HepG2 (cell line): ENCODE results near the gene MRRF. TPM values are rescaled to one million over a fixed set of nuclear protein-coding genes. Genes with fewer than 3 reads are reported as not detected.

Experiments used
- CBX5 ChIP-seq: sonication (generic); formaldehyde crosslinking; IDR thresholded peaks from 2 replicates; pipeline ENCODE4 v1.4.0; 2020; ENCODE audit warnings: missing genetic modification reagents, borderline replicate concordance
- GATAD1 ChIP-seq: IDR thresholded peaks from 2 replicates; pipeline ENCODE4 v1.6.1; 2016; ENCODE audit warnings: missing genetic modification reagents, missing compliant biosample characterization
- KAT7 ChIP-seq: IDR thresholded peaks from 2 replicates; pipeline ENCODE4 v1.6.1; 2018; ENCODE audit warnings: borderline replicate concordance, missing compliant biosample characterization
- NR2F6 ChIP-seq, 2 experiments: IDR thresholded peaks; 2 replicates each; pipeline ENCODE4 v1.6.1; 2016; ENCODE audit warnings: antibody characterized with exemption in 1 of 2, mild to moderate bottlenecking in 1 of 2
- RFX5 ChIP-seq: IDR thresholded peaks from 2 replicates; pipeline ENCODE4 v1.6.1; 2011; ENCODE audit warnings: low read depth, low read length, improper control_type of control experiment
- U2AF2 ChIP-seq: fragments of 200-400 bp; formaldehyde crosslinking; IDR thresholded peaks from 2 replicates; pipeline ENCODE4 v1.6.1; 2017; ENCODE audit warnings: low read depth, mild to moderate bottlenecking, low read length
- ZKSCAN8 ChIP-seq: IDR thresholded peaks from 2 replicates; pipeline ENCODE4 v1.6.1; 2016; ENCODE audit warnings: borderline replicate concordance, missing genetic modification reagents, missing compliant biosample characterization
- ZNF264 ChIP-seq: sonication (generic); formaldehyde crosslinking; IDR thresholded peaks from 2 replicates; pipeline ENCODE4 v1.4.0; 2020; ENCODE audit warnings: missing genetic modification reagents
- ZNF331 ChIP-seq: sonication (generic); formaldehyde crosslinking; IDR thresholded peaks from 2 replicates; pipeline ENCODE4 v1.4.0; 2020; ENCODE audit warnings: missing genetic modification reagents
- polyA plus RNA-seq, 8 experiments: library from polyadenylated mRNA; depleted of rRNA in 3 of 8; stranded (reverse) in 7 of 8; unstranded in 1 of 8; fragments of >200 nt; fragmentation: Illumina TruSeq in 4 of 8; extraction: Trizol in 4 of 8; gene quantifications; 2 replicates each; pipeline versions ENCODE4 v1.2.1 to v1.2.3, GENCODE V29; 2011 to 2016; ENCODE audit warnings: low read depth in 4 of 8, missing spikeins in 1 of 8, mixed read lengths in 1 of 8; ENCODE audit not compliant: insufficient read depth in 1 of 8
- total RNA-seq, 5 experiments: library from RNA; depleted of rRNA; stranded (reverse); fragments of >200 nt; fragmentation: Illumina TruSeq; extraction: Trizol; gene quantifications; 2 replicates each; pipeline ENCODE4 v1.2.3, GENCODE V29; 2016; ENCODE audit warnings: low read depth in 1 of 5
- TF ChIP-seq, protein P1 (sequence below): sonication (generic); formaldehyde crosslinking; IDR thresholded peaks from 2 replicates; pipeline ENCODE4 v1.5.1; 2020; ENCODE audit warnings: missing genetic modification reagents, mild to moderate bottlenecking, borderline replicate concordance
- TF ChIP-seq, protein P2 (sequence below), 2 experiments: fragments of 450-650 bp in 1 of 2; sonication (generic) in 1 of 2; formaldehyde crosslinking; IDR thresholded peaks; 2 replicates each; pipeline versions ENCODE4 v1.5.0 to v1.8.0; 2020 to 2022; ENCODE audit warnings: mild to moderate bottlenecking in 1 of 2, missing genetic modification reagents in 1 of 2
- TF ChIP-seq, protein P3 (sequence below): sonication (generic); formaldehyde crosslinking; IDR thresholded peaks from 2 replicates; pipeline ENCODE4 v1.8.0; 2022; ENCODE audit warnings: mild to moderate bottlenecking, missing genetic modification reagents
- TF ChIP-seq, protein P4 (sequence below): sonication (generic); formaldehyde crosslinking; IDR thresholded peaks from 2 replicates; pipeline ENCODE4 v1.5.0; 2020; ENCODE audit warnings: missing genetic modification reagents

The MRRF gene
- total and polyA plus RNA-seq, 2 of the 13 experiments (the other 11 are each of a cell fraction or from before 2014, with no cell fraction given) = 37.3 to 44.3 TPM

DNA sequence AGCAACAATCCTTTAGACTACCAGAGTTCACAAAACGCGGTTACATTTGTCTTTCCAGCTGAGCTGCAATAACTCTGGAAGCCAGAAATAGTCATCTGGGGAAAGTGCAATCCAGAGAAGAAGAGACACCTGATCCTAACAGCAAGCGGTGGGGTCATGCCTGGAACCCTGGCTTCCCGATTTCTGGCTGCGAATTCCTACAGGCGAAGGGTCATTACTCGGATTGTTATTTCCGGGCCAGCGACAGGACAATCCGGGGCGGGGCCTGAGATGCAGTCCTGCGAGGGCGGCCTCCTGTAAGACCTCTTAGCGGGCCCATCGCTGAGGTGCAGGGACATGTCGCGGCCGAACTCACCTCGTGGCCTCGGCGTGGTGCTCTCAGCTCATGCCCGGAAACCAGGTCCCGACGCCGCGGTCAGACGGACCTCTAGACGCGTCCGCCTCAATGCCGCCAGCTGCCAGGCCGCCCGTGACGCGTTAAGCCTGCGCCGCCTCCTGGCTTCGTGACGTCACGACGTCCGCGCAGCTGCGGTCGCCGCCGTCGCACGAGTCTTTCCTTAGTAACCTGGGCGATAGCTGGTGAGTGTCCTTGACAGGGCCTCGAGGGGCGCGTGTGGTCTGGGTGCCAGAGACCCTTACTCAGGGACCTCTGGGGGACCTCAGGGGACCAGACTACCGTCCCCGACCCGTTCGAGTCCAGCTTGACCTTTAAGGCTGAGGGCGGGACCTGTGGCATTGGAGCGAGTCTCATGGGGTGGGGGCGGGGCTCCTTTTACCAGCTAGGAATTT lies at the start of gene MRRF, which contains the start of gene RBM18 (continued):
- TF ChIP-seq, protein P1, sequence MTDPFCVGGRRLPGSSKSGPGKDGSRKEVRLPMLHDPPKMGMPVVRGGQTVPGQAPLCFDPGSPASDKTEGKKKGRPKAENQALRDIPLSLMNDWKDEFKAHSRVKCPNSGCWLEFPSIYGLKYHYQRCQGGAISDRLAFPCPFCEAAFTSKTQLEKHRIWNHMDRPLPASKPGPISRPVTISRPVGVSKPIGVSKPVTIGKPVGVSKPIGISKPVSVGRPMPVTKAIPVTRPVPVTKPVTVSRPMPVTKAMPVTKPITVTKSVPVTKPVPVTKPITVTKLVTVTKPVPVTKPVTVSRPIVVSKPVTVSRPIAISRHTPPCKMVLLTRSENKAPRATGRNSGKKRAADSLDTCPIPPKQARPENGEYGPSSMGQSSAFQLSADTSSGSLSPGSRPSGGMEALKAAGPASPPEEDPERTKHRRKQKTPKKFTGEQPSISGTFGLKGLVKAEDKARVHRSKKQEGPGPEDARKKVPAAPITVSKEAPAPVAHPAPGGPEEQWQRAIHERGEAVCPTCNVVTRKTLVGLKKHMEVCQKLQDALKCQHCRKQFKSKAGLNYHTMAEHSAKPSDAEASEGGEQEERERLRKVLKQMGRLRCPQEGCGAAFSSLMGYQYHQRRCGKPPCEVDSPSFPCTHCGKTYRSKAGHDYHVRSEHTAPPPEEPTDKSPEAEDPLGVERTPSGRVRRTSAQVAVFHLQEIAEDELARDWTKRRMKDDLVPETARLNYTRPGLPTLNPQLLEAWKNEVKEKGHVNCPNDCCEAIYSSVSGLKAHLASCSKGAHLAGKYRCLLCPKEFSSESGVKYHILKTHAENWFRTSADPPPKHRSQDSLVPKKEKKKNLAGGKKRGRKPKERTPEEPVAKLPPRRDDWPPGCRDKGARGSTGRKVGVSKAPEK (CRISPR knock-in tag) = peak; percentile 62; the same call in 1 of the 2 replicates
- TF ChIP-seq, protein P2, sequence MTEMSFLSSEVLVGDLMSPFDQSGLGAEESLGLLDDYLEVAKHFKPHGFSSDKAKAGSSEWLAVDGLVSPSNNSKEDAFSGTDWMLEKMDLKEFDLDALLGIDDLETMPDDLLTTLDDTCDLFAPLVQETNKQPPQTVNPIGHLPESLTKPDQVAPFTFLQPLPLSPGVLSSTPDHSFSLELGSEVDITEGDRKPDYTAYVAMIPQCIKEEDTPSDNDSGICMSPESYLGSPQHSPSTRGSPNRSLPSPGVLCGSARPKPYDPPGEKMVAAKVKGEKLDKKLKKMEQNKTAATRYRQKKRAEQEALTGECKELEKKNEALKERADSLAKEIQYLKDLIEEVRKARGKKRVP (CRISPR knock-in tag; IDR thresholded peaks at IDR 0.05) = no peak; a peak in 1 of 4 replicates
- peak; percentile 89 for TF ChIP-seq ZNF331
- TF ChIP-seq U2AF2 = no peak
- peak; percentile 83 for TF ChIP-seq RFX5
- peak; percentile 69; the same call in 1 of the 2 replicates for TF ChIP-seq ZKSCAN8 (CRISPR knock-in tag)
- peak; percentile 98 for TF ChIP-seq GATAD1 (CRISPR knock-in tag)
- TF ChIP-seq KAT7 (CRISPR knock-in tag) = peak; percentile 37; the same call in 1 of the 2 replicates
- TF ChIP-seq NR2F6 (IDR thresholded peaks at IDR 0.05) = peak; percentile 14; the same call in 1 of the 2 replicates
- TF ChIP-seq NR2F6 (CRISPR knock-in tag; IDR thresholded peaks at IDR 0.05) = peak; percentile 64
- TF ChIP-seq ZNF264 (CRISPR knock-in tag) = peak; percentile 27; the same call in 1 of the 2 replicates
- TF ChIP-seq, protein P3, sequence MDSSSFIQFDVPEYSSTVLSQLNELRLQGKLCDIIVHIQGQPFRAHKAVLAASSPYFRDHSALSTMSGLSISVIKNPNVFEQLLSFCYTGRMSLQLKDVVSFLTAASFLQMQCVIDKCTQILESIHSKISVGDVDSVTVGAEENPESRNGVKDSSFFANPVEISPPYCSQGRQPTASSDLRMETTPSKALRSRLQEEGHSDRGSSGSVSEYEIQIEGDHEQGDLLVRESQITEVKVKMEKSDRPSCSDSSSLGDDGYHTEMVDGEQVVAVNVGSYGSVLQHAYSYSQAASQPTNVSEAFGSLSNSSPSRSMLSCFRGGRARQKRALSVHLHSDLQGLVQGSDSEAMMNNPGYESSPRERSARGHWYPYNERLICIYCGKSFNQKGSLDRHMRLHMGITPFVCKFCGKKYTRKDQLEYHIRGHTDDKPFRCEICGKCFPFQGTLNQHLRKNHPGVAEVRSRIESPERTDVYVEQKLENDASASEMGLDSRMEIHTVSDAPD (CRISPR knock-in tag) = peak; percentile 67
- peak; percentile 87; the same call in 1 of the 2 replicates for TF ChIP-seq CBX5 (CRISPR knock-in tag)
- TF ChIP-seq, protein P4, sequence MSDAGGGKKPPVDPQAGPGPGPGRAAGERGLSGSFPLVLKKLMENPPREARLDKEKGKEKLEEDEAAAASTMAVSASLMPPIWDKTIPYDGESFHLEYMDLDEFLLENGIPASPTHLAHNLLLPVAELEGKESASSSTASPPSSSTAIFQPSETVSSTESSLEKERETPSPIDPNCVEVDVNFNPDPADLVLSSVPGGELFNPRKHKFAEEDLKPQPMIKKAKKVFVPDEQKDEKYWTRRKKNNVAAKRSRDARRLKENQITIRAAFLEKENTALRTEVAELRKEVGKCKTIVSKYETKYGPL = peak; percentile 58; the same call in 1 of the 2 replicates
